HG03565 (cell line): ENCODE results near the gene TRMT112.
A peak's percentile ranks its signal among the peaks of the same experiment; 100 is the strongest.

ENCODE experiments used
- ATAC-seq: cut with Tn5 transposase; IDR thresholded peaks from one replicate; pipeline ENCODE4 v1.9.1; 2021; ENCODE audit warnings: mild to moderate bottlenecking, moderate library complexity; ENCODE audit not compliant: unreplicated experiment

Gene TRMT112

GRCh38 chr11:64317325-64317960 lies at the start of gene TRMT112:
TRMT112 (minus strand) TSS chr11:64317559; CDS start chr11:64317526, 33 bp downstream.
- peak; percentile 50 for ATAC-seq

GRCh38 chr11:64366751-64367150 lies 49.4 kb upstream of the TRMT112 start:
- ATAC-seq: no peak

- ATAC-seq: no peak
Observed at GRCh38 chr11:64364911-64365310, 47.6 kb upstream of the TRMT112 start.

GRCh38 chr11:64364435-64364834 lies 47.1 kb upstream of the TRMT112 start:
- no peak for ATAC-seq

- no peak for ATAC-seq
Observed at GRCh38 chr11:64362339-64362738, 45.0 kb upstream of the TRMT112 start.

GRCh38 chr11:64361659-64362058 lies 44.3 kb upstream of the TRMT112 start:
- ATAC-seq: no peak

GRCh38 chr11:64360448-64360921 lies 43.1 kb upstream of the TRMT112 start:
- ATAC-seq: no peak

GRCh38 chr11:64359712-64360445 lies 42.5 kb upstream of the TRMT112 start:
- no peak for ATAC-seq

- ATAC-seq: no peak
Observed at GRCh38 chr11:64358907-64359711, 41.8 kb upstream of the TRMT112 start, which contains the start of gene RPS6KA4. RPS6KA4 (plus strand) TSS chr11:64359162; CDS start chr11:64359236, 74 bp downstream.

- ATAC-seq: no peak
Observed at GRCh38 chr11:64358536-64358906, 41.2 kb upstream of the TRMT112 start.

GRCh38 chr11:64357904-64358535 lies 40.7 kb upstream of the TRMT112 start:
- ATAC-seq: no peak

- no peak for ATAC-seq
Observed at GRCh38 chr11:64357446-64357845, 40.1 kb upstream of the TRMT112 start.

- no peak for ATAC-seq
Observed at GRCh38 chr11:64356498-64357411, 39.4 kb upstream of the TRMT112 start.

- no peak for ATAC-seq
Observed at GRCh38 chr11:64355078-64355940, 38.0 kb upstream of the TRMT112 start.

- no peak for ATAC-seq
Observed at GRCh38 chr11:64353715-64354506, 36.6 kb upstream of the TRMT112 start.

- no peak for ATAC-seq
Observed at GRCh38 chr11:64352995-64353714, 35.8 kb upstream of the TRMT112 start.
